GM12878 (cell line): Measurements from ENCODE around the gene CACNA2D2. TPM values are rescaled to one million over a fixed set of nuclear protein-coding genes. Genes with fewer than 3 reads are reported as not detected.

Experiments
- ATAC-seq: fragments of 200-7000 bp; cut with Tn5 transposase; 3 replicates; pipeline ENCODE4 v1.9.1; 2020; ENCODE audit warnings: mild to moderate bottlenecking, moderate library complexity
- BruUV-seq: library from RNA; stranded (reverse); fragments of 400-500 nt; replicated peaks from 2 replicates; lab custom pipeline; 2021; lab: Mats Ljungman, UMichigan
- CTCF ChIA-PET: fragments of 300-600 bp; sonication (Branson Sonifier 250); formaldehyde crosslinking; extraction: SDS; loops from one replicate; lab custom pipeline; 2021; ENCODE audit warnings: inconsistent platforms; lab: Yijun Ruan, JAX
- POLR2A ChIA-PET: fragments of 350-600 bp; formaldehyde crosslinking; extraction: SDS; loops from one replicate; lab custom pipeline; 2021; ENCODE audit warnings: inconsistent platforms; lab: Charles Lee
- RAD21 ChIA-PET: fragments of 300-600 bp; sonication (Branson Sonifier 250); formaldehyde crosslinking; loops from one replicate; lab custom pipeline; 2023; ENCODE audit warnings: antibody characterized with exemption; ENCODE audit not compliant: unreplicated experiment; lab: Charles Lee
- SMC1A ChIA-PET: fragments of 300-600 bp; sonication (Branson Sonifier 250); formaldehyde crosslinking; loops from one replicate; lab custom pipeline; 2023; ENCODE audit not compliant: unreplicated experiment, uncharacterized antibody; lab: Charles Lee
- DNase-seq: peaks from one replicate; pipeline ENCODE4 v3.0.0-alpha.2; 2011; ENCODE audit warnings: low read depth, low spot score
- FAIRE-seq: peaks from 3 replicates; lab custom pipeline; 2011; peaks lifted over from hg19 to GRCh38; lab: Jason Lieb, UNC
- H2AFZ ChIP-seq: 2 replicates; pipeline ENCODE4 v1.6.0; 2011; ENCODE audit warnings: low read depth, low read length, control low read depth; ENCODE audit not compliant: control insufficient read depth
- H3K27ac ChIP-seq: 2 replicates; pipeline ENCODE4 v1.5.1; 2011; ENCODE audit warnings: control low read depth; ENCODE audit not compliant: control insufficient read depth, insufficient read depth
- H3K27me3 ChIP-seq, 2 experiments: replicated peaks in 1 of 2; 2 replicates each; pipeline versions ENCODE4 v1.6.0 to v1.6.1; 2011; ENCODE audit warnings: low read length in 1 of 2; ENCODE audit not compliant: control insufficient read depth in 2 of 2, insufficient read depth in 2 of 2
- H3K36me3 ChIP-seq, 2 experiments: 2 replicates each; pipeline ENCODE4 v1.5.1; 2011; ENCODE audit warnings: low read length in 1 of 2; ENCODE audit not compliant: control insufficient read depth in 2 of 2, insufficient read depth in 2 of 2
- H3K4me1 ChIP-seq: 2 replicates; pipeline ENCODE4 v1.6.1; 2011; ENCODE audit warnings: mild to moderate bottlenecking, low read length, moderate library complexity, mixed read lengths; ENCODE audit not compliant: control insufficient read depth, insufficient read depth
- H3K4me2 ChIP-seq: 2 replicates; pipeline ENCODE4 v1.6.0; 2011; ENCODE audit warnings: control low read depth; ENCODE audit not compliant: control insufficient read depth, insufficient read depth
- H3K4me3 ChIP-seq: fragments of 200-600 bp; sonication (generic); 2 replicates; pipeline ENCODE4 v1.5.1; 2016
- H3K79me2 ChIP-seq: 2 replicates; pipeline ENCODE4 v1.6.0; 2011; ENCODE audit warnings: low read length; ENCODE audit not compliant: control insufficient read depth, insufficient read depth
- H3K9ac ChIP-seq: 2 replicates; pipeline ENCODE4 v1.8.0; 2011; ENCODE audit warnings: low read length, control low read depth, mixed read lengths; ENCODE audit not compliant: control insufficient read depth, insufficient read depth
- H3K9me3 ChIP-seq: replicated peaks from 3 replicates; pipeline ENCODE4 v1.5.1; 2011; ENCODE audit warnings: mild to moderate bottlenecking, low read length; ENCODE audit not compliant: control insufficient read depth, insufficient read depth
- H4K20me1 ChIP-seq: 2 replicates; pipeline ENCODE4 v1.6.0; 2011; ENCODE audit not compliant: control insufficient read depth, insufficient read depth
- BCL11A ChIP-seq: IDR thresholded peaks from 2 replicates; pipeline ENCODE4 v1.6.1; 2011; ENCODE audit warnings: low read depth, low read length
- IKZF1 ChIP-seq: fragments of 450-650 bp; conservative IDR thresholded peaks from 2 replicates; pipeline ENCODE4 v1.6.1; 2017; ENCODE audit warnings: antibody characterized with exemption, mild to moderate bottlenecking
- NR2F1 ChIP-seq: fragments of 450-650 bp; conservative IDR thresholded peaks from 2 replicates; pipeline ENCODE4 v1.6.1; 2017; ENCODE audit warnings: mild to moderate bottlenecking
- RAD21 ChIP-seq: IDR thresholded peaks from 2 replicates; pipeline ENCODE4 v1.6.1; 2011; ENCODE audit warnings: mild to moderate bottlenecking, low read depth, low read length, moderate library complexity; ENCODE audit not compliant: insufficient read depth
- RB1 ChIP-seq: fragments of 450-650 bp; formaldehyde crosslinking; IDR thresholded peaks from 2 replicates; pipeline ENCODE4 v1.6.1; 2017; ENCODE audit warnings: mild to moderate bottlenecking, borderline replicate concordance
- SMC3 ChIP-seq: IDR thresholded peaks from 2 replicates; pipeline ENCODE4 v1.6.1; 2011; ENCODE audit warnings: low read length, improper control_type of control experiment, borderline replicate concordance
- WGBS: methylation state at CpG from one replicate; pipeline ENCODE4 v1.1.6; 2016; ENCODE audit warnings: low lambda C conversion rate; ENCODE audit not compliant: insufficient replicate concordance, insufficient coverage; ENCODE audit errors: missing lambda C conversion rate; 5-methylcytosine and 5-hydroxymethylcytosine counted together
- in situ Hi-C: fragments of 300-500 bp; cut with MboI; formaldehyde crosslinking; loops from 9 replicates; pipeline ENCODE4 v1.14.3; 2018; ENCODE audit warnings: mixed read lengths
- intact Hi-C: fragments of 100-400 bp; cut with micrococcal nuclease; formaldehyde crosslinking; loops from one replicate; pipeline ENCODE4 v1.14.2; 2022; ENCODE audit not compliant: unreplicated experiment
- polyA plus RNA-seq, 11 experiments: library from polyadenylated mRNA; depleted of rRNA in 4 of 11; unstranded in 6 of 11; stranded (reverse) in 5 of 11; fragments of >200 nt; fragmentation: Nextera tagmentation in 4 of 11; fragmentation: Illumina TruSeq in 1 of 11; extraction: Ambion mirVana in 4 of 11; extraction: Trizol in 1 of 11; gene quantifications; 1 replicate in 1 of 11; 2 replicates in 10 of 11; pipeline versions ENCODE4 v1.2.1 to v1.2.3, GENCODE V29; 2011 to 2016; ENCODE audit warnings: inconsistent platforms in 2 of 11, missing spikeins in 2 of 11, low read depth in 1 of 11
- total RNA-seq, 4 experiments: library from RNA; depleted of rRNA in 3 of 4; stranded (reverse); fragments of >200 nt in 3 of 4; fragmentation: Illumina TruSeq in 1 of 4; extraction: Trizol in 1 of 4; gene quantifications; 2 replicates each; pipeline versions ENCODE4 v1.2.1 to v1.2.3, GENCODE V29; 2013 to 2021
- TF ChIP-seq, protein P1 (sequence below), 3 experiments: IDR thresholded peaks in 2 of 3; conservative IDR thresholded peaks in 1 of 3; 2 replicates each; pipeline ENCODE4 v1.5.1; 2011; ENCODE audit warnings: low read depth in 3 of 3, low read length in 3 of 3, mild to moderate bottlenecking in 3 of 3, control low read depth in 2 of 3, moderate library complexity in 2 of 3, inconsistent platforms in 1 of 3, mixed read lengths in 1 of 3; ENCODE audit not compliant: control insufficient read depth in 2 of 3, insufficient read depth in 1 of 3; ENCODE audit errors: extremely low read depth in 1 of 3

Gene CACNA2D2
- total and polyA plus RNA-seq, 10 of the 15 experiments (the other 5 are each of a cell fraction or from before 2014, with no cell fraction given) = 0.03 to 0.07 TPM; not detected in 8

DNA sequence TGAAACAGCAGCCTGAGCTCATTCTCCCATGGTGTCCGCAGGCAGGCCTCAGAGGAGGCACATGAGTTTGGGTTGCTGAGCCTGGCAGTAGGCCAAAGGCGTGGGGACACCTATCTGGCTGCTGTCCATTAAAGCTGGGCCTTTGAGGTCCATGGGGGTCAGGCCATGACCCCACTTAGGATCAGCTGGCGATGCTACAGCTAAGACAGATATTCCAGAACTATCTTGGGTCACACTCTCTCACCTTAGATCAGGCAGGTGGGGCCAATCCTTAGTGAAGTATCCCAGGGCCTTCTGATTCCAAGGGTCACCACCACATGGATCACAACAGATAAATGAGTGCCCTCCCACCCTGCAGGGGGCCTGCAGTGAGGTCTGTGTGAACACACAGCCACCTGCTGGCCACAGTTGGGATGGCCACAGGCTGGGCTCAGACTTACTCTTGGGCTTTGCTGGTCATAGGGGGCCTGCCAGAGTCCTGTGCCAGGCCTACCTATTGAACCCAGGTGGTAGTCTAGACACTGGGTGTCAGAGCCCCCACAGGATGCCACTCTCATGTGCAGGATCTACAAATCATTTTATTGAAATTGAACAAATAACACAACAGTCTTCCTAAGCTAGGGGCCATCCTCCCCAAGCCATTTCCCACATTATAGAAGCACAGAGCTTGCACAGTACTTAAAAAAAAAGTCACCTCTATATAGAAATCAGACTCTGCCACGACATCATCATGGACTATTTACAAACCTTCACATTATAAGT lies 178.9 kb downstream of the CACNA2D2 start:
- H2AFZ ChIP-seq = no peak overlapping the region
- WGBS = 50% methylated on average over 4 of the region's 4 CpGs
- POLR2A ChIA-PET = interaction anchor here (1.0 kb wide), 1 partner anchor 12 kb away, joined by 3 read pairs; no protein-coding TSS in a partner anchor
- no peaks in the 10 kb centered on the region for H3K9me3 ChIP-seq
- peaks cover 19% of the 10 kb centered on the region for H3K79me2 ChIP-seq
- ATAC-seq (peak; percentile 51), FAIRE-seq (no peak), DNase-seq (no peak)
- H4K20me1 ChIP-seq = no peaks in the 10 kb centered on the region
- peaks cover 17% of the 10 kb centered on the region for H3K4me1 ChIP-seq
- TF ChIP-seq BCL11A (no peak), NR2F1 (0 out of 2 replicates have a peak, but pooled peaks have one; percentile 26), RB1 (no peak), SMC3 (peak; percentile 49), IKZF1 (0 out of 2 replicates have a peak, but pooled peaks have one; percentile 21), RAD21 (peak; percentile 66)
- TF ChIP-seq, protein P1, sequence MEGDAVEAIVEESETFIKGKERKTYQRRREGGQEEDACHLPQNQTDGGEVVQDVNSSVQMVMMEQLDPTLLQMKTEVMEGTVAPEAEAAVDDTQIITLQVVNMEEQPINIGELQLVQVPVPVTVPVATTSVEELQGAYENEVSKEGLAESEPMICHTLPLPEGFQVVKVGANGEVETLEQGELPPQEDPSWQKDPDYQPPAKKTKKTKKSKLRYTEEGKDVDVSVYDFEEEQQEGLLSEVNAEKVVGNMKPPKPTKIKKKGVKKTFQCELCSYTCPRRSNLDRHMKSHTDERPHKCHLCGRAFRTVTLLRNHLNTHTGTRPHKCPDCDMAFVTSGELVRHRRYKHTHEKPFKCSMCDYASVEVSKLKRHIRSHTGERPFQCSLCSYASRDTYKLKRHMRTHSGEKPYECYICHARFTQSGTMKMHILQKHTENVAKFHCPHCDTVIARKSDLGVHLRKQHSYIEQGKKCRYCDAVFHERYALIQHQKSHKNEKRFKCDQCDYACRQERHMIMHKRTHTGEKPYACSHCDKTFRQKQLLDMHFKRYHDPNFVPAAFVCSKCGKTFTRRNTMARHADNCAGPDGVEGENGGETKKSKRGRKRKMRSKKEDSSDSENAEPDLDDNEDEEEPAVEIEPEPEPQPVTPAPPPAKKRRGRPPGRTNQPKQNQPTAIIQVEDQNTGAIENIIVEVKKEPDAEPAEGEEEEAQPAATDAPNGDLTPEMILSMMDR (IDR thresholded peaks at IDR 0.05 in 2 of 3, conservative IDR thresholded peaks at IDR 0.05 in 1 of 3; ENCODE audit: control insufficient read depth in 2 of 3, extremely low read depth in 1 of 3, insufficient read depth in 1 of 3, low read depth in 3 of 3, low read length in 3 of 3) = peak; percentile 77 to 83 (median 80)
- in situ Hi-C loops = no loop called here
- RAD21 ChIA-PET = interaction anchor here (0.7 to 2.3 kb wide), 5 partner anchors 13 to 46 kb away, joined by 3 to 6 read pairs (median 3); partner anchors contain the start of genes IFRD2 and LSMEM2
- no peak overlapping the region for H3K4me3 ChIP-seq
- H3K9ac ChIP-seq = no peak overlapping the region
- BruUV-seq = no TSS peak
- CTCF ChIA-PET = interaction anchor here (0.5 to 5.1 kb wide), 17 partner anchors 9 to 218 kb away, joined by 3 to 72 read pairs (median 5); partner anchors contain the start of genes HYAL1, HYAL3, IFRD2 and LSMEM2
- no peak overlapping the region for H3K4me2 ChIP-seq
- no peak overlapping the region for H3K27ac ChIP-seq
- SMC1A ChIA-PET = interaction anchor here (1.0 kb wide), 1 partner anchor 25 kb away, joined by 3 read pairs; the partner anchor contains the start of genes HYAL3 and NAA80
- H3K27me3 ChIP-seq = no peaks in the 10 kb centered on the region
- H3K36me3 ChIP-seq = peaks cover 2 to 7% of the 10 kb centered on the region in 2 experiments; a peak in 3 of 4 replicates
- intact Hi-C loops = loop anchor here (1.0 kb wide), 2 partner anchors 50 to 97 kb away; no protein-coding TSS in a partner anchor
